ENCODE results near the gene AK5. TPM values are rescaled to one million over a fixed set of nuclear protein-coding genes. Genes with fewer than 3 reads are reported as not detected.

AK5 gene
- total and polyA plus RNA-seq, 2 of the 13 experiments (the other 11 are each of a cell fraction or from before 2014, with no cell fraction given), result not detected

DNA sequence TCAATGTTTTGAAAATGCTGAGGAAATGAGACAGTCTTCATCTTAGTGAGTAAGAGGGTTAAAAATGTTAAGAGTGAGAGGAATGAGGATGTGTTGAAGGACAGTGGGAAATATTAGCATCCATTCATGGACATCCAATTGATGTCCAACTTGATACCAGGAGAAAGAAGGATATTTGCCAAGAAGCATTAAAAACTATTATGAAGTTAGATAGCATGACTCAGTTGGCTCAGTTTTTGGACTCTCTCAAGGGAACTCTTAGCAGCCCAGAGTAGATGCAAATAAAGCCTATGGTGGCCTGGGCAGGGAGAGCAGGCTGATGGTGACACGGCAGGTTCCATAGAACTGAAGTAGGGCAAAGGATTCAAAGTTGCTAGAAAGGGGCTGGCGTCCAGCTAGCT, 229.6 kb downstream of the AK5 start:
- Histone ChIP-seq H3K36me3 (replicated peaks in 1 of 2; ENCODE audit: control insufficient read depth in 1 of 2, insufficient read depth in 2 of 2, low read length in 2 of 2) (no peaks in the 10 kb centered on the region), H4K20me1 (ENCODE audit: insufficient read depth, low read length) (no peaks in the 10 kb centered on the region), H3K4me3 (replicated peaks in 1 of 3; ENCODE audit: insufficient read depth in 1 of 3, low read depth in 2 of 3, low read length in 3 of 3) (no peak overlapping the region), H3K4me1 (ENCODE audit: insufficient read depth, low read length) (no peaks in the 10 kb centered on the region), H3K9ac (ENCODE audit: insufficient read depth, low read depth, low read length) (no peak overlapping the region), H3K79me2 (ENCODE audit: insufficient read depth, low read length) (no peaks in the 10 kb centered on the region), H2AFZ (ENCODE audit: low read length) (no peak overlapping the region), H3K9me3 (ENCODE audit: low read length) (no peaks in the 10 kb centered on the region), H3K27ac (ENCODE audit: extremely low read length, insufficient read depth, low read length) (no peak overlapping the region), H3K27me3 (ENCODE audit: control insufficient read depth in 1 of 2, insufficient read depth in 2 of 2, low read length in 2 of 2) (peaks cover 0 to under 1% of the 10 kb centered on the region in 2 experiments; a peak in 2 of 5 replicates), H3K4me2 (ENCODE audit: low read depth, low read length) (no peak overlapping the region)
- FAIRE-seq (no peak), ATAC-seq (no peak), DNase-seq (ENCODE audit: low spot score) (no peak)
- 24% methylated on average over 2 of the region's 2 CpGs for WGBS (ENCODE audit: low lambda C conversion rate)
- POLR2A ChIA-PET, result no interaction called here
- in situ Hi-C loops (cut with HindIII; ENCODE audit: extremely low pct_ligation_motif_present, low pct_unique_long_range_greater_than_20kb), result no loop called here
- BruUV-seq (replicated peaks), result no TSS peak
- no peak for TF ChIP-seq ESRRA (CRISPR knock-in tag; IDR thresholded peaks at IDR 0.05; ENCODE audit: low read depth)
- no peak for TF ChIP-seq SRSF9 (IDR thresholded peaks at IDR 0.05; ENCODE audit: borderline replicate concordance, insufficient read depth, low read depth, low read length, poor library complexity, severe bottlenecking)
- TF ChIP-seq ZNF331 (CRISPR knock-in tag; IDR thresholded peaks at IDR 0.05), result no peak
- TF ChIP-seq GFI1 (CRISPR knock-in tag; IDR thresholded peaks at IDR 0.05; ENCODE audit: borderline replicate concordance), result no peak
- TF ChIP-seq, protein P1, sequence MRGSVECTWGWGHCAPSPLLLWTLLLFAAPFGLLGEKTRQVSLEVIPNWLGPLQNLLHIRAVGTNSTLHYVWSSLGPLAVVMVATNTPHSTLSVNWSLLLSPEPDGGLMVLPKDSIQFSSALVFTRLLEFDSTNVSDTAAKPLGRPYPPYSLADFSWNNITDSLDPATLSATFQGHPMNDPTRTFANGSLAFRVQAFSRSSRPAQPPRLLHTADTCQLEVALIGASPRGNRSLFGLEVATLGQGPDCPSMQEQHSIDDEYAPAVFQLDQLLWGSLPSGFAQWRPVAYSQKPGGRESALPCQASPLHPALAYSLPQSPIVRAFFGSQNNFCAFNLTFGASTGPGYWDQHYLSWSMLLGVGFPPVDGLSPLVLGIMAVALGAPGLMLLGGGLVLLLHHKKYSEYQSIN (CRISPR knock-in tag; IDR thresholded peaks at IDR 0.05; ENCODE audit: borderline replicate concordance), result no peak
- no peak for TF ChIP-seq LCORL (IDR thresholded peaks at IDR 0.05)
- TF ChIP-seq LCORL (CRISPR knock-in tag; IDR thresholded peaks at IDR 0.05), result no peak
- TF ChIP-seq, protein P2, sequence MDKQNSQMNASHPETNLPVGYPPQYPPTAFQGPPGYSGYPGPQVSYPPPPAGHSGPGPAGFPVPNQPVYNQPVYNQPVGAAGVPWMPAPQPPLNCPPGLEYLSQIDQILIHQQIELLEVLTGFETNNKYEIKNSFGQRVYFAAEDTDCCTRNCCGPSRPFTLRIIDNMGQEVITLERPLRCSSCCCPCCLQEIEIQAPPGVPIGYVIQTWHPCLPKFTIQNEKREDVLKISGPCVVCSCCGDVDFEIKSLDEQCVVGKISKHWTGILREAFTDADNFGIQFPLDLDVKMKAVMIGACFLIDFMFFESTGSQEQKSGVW (CRISPR knock-in tag; IDR thresholded peaks at IDR 0.05; ENCODE audit: borderline replicate concordance), result no peak
- CTCF ChIA-PET (ENCODE audit: low intra/inter-chr PET ratio, low total read pairs), result no interaction called here
- intact Hi-C loops (cut with micrococcal nuclease; ENCODE audit: unreplicated experiment), result no loop called here
